Left ventricle myocardium inferior (tissue), 1 donor: ENCODE results near the gene IL32. TPM values are rescaled to one million over a fixed set of nuclear protein-coding genes. Genes with fewer than 3 reads are reported as not detected.
"Not testable (repeated sequence)": the region's sequence is repeated elsewhere in the genome, so short reads cannot be mapped to it uniquely, and the experiment has no call there.

Source experiments
- DNase-seq: peaks from one replicate; pipeline ENCODE4 v3.0.0-alpha.2; 2020
- H3K27ac ChIP-seq: fragments of 200-600 bp; replicated peaks from 2 replicates; pipeline ENCODE4 v1.8.0; 2021
- H3K27me3 ChIP-seq: fragments of 200-600 bp; 2 replicates; pipeline ENCODE4 v1.8.0; 2021; ENCODE audit warnings: low read depth
- H3K36me3 ChIP-seq: fragments of 200-600 bp; 2 replicates; pipeline ENCODE4 v1.8.0; 2021
- H3K4me1 ChIP-seq: fragments of 200-600 bp; 2 replicates; pipeline ENCODE4 v1.8.0; 2021
- H3K4me3 ChIP-seq: fragments of 200-600 bp; 2 replicates; pipeline ENCODE4 v1.8.0; 2021; ENCODE audit warnings: mild to moderate bottlenecking, moderate library complexity
- H3K9me3 ChIP-seq: fragments of 200-600 bp; replicated peaks from 2 replicates; pipeline ENCODE4 v1.8.0; 2021
- intact Hi-C: fragments of 100-400 bp; cut with micrococcal nuclease; formaldehyde crosslinking; loops from one replicate; pipeline ENCODE4 v1.11.0; 2022
- total RNA-seq: library from RNA; stranded (reverse); fragmentation: NEBNext Ultra II Directional; extraction: Animal tissue kit (Norgen Biotek cat#: 25700); gene quantifications from one replicate; pipeline ENCODE4 v1.2.1, GENCODE V29; 2021
- TF ChIP-seq, protein P1 (sequence below): fragments of 200-600 bp; IDR thresholded peaks from 2 replicates; pipeline ENCODE4 v1.8.0; 2021; ENCODE audit warnings: antibody characterized with exemption, mild to moderate bottlenecking, borderline replicate concordance
- donor health status: DM: no; HTN: yes; CAD: no; lungs with severe emphysema.

Gene IL32
- total RNA-seq, 1 donor from 2014 or later: 36.3 TPM

DNA sequence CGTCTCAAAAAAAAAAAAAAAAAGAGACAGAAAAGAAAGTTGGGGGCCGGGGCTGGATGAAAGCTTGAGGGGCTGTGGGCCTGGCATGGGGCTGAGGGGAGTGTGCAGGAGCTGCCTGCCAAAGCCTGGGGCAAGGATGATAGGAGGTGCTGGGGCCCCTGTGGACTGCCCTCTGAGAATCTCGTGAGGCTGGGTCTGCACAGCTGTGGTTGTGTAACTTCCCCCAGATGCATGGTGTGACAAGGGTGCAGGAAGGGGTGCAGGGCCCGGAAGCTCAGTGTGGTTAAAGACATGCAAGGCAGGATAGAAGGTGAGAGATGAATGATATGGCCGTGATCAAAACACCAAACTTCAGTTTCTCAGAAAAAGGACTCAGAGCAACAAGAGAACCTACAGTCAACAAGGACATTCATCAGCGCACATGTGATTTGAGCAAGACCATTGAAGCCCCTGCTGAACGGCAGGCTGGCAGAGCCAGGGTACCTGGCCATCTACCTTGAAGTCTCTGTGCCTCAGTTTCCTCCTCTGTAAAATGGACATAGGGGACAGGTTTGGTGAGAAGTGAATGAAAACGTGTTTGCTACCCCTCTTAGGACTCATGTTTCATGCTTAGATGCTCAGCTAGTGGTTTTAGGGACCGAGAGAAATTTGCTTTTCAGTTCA lies 9.6 kb downstream of the IL32 start:
- Histone ChIP-seq H3K27me3 (no peaks in the 10 kb centered on the region), H3K9me3 (no peaks in the 10 kb centered on the region), H3K27ac (peak overlapping the region; percentile 33), H3K4me3 (no peak overlapping the region), H3K36me3 (peaks cover 3% of the 10 kb centered on the region), H3K4me1 (peaks cover 11% of the 10 kb centered on the region)
- no peak for DNase-seq
- intact Hi-C loops: no loop called here
- TF ChIP-seq, protein P1, sequence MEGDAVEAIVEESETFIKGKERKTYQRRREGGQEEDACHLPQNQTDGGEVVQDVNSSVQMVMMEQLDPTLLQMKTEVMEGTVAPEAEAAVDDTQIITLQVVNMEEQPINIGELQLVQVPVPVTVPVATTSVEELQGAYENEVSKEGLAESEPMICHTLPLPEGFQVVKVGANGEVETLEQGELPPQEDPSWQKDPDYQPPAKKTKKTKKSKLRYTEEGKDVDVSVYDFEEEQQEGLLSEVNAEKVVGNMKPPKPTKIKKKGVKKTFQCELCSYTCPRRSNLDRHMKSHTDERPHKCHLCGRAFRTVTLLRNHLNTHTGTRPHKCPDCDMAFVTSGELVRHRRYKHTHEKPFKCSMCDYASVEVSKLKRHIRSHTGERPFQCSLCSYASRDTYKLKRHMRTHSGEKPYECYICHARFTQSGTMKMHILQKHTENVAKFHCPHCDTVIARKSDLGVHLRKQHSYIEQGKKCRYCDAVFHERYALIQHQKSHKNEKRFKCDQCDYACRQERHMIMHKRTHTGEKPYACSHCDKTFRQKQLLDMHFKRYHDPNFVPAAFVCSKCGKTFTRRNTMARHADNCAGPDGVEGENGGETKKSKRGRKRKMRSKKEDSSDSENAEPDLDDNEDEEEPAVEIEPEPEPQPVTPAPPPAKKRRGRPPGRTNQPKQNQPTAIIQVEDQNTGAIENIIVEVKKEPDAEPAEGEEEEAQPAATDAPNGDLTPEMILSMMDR: no peak

DNA sequence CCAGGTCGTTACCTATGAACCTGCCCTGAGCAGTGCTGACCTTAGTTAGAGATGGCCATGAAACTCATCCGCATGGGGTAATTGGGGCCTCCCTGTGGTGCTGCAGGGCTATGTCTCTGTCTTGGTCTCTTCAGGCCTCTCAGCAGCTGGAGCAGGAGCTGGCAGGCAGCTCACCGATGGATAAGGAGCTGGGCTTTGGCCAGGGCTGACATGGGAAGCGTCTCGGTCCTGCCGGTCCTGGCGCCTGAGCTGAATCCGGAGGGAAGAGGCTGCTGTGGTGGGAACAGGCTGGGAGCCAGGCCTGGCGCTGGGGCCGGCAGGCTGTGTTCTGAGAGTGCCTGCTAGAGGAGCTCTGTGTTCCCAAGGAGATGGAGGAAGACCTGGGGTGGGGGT lies 10.1 kb downstream of the IL32 start:
- Histone ChIP-seq H3K9me3 (no peaks in the 10 kb centered on the region), H3K27ac (peak overlapping the region; percentile 33), H3K4me3 (no peak overlapping the region), H3K27me3 (no peaks in the 10 kb centered on the region), H3K36me3 (peaks cover 3% of the 10 kb centered on the region), H3K4me1 (peaks cover 11% of the 10 kb centered on the region)
- intact Hi-C loops: no loop called here
- DNase-seq: peak; percentile 65
- TF ChIP-seq, protein P1: no peak

DNA sequence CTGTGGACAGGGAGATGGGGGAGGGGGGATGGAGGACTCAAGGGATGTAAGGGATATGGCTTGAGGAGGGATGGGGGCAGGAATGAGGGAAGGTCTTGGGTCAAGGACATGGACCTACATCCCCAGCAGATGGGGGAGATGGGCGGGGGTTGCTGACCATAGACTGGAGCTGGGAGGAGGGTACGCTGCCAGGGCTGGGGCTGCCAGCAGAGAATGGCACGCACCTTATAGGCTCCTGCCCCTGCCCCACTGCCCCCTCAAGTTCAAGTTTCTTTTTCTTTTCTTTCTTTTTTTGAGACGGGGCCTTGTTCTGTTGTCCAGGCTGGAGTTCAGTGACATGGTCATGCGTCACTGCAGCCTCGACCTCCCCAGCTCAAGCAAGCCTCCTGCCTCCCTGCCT lies 10.5 kb downstream of the IL32 start:
- Histone ChIP-seq H3K27ac (peak overlapping the region; percentile 16), H3K4me1 (peaks cover 11% of the 10 kb centered on the region)
- H3K4me3 ChIP-seq, DNase-seq, intact Hi-C loops, H3K9me3 ChIP-seq, H3K27me3 ChIP-seq, H3K36me3 ChIP-seq: not testable (repeated sequence)

DNA sequence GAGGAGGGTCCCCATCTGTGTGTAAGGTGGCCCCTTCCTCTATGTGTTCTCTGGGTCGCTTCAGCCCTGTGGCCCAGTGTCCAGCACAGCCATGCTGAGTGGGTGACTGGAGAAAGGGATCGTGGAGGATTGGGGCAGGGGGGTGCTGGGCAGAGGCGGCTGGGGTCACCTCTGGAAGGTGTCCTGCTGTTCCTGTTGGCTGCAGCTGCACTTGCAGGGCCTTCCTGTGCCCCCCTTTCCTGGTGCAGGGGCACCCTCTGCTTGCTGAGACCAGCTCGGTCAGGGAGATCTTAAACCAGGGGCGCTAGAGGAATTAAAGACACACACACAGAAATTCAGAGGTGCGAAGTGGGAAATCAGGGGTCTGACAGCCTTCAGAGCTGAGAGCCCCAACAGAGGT lies 11.1 kb downstream of the IL32 start:
- H3K4me3 ChIP-seq: no peak overlapping the region
- peaks cover 3% of the 10 kb centered on the region for H3K36me3 ChIP-seq
- TF ChIP-seq, protein P1: no peak
- no peaks in the 10 kb centered on the region for H3K9me3 ChIP-seq
- H3K4me1 ChIP-seq: peaks cover 11% of the 10 kb centered on the region
- H3K27me3 ChIP-seq: no peaks in the 10 kb centered on the region
- no peak for DNase-seq
- H3K27ac ChIP-seq: peak overlapping the region; percentile 16
- intact Hi-C loops: no loop called here

DNA sequence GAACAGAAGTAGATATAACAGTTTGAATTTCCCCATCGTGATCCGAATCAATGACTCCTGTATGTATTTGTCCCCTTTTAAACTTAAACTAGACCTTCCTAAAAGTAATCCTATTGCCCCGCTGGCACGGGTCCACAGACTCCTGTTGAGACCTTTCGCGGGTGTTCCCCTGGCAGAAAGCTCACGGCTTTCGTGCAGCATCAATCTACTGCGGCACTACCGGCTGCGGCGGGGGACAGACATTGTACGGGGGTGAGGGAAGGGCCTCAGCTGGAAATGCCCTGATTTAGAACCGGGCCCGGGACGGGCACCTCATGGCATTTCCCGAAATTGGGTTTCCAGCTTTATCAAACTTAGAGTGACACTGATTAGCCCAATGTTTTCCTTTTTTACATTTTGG lies 14.6 kb downstream of the IL32 start:
- H3K9me3 ChIP-seq: no peaks in the 10 kb centered on the region
- H3K27me3 ChIP-seq: no peaks in the 10 kb centered on the region
- no peak overlapping the region for H3K4me3 ChIP-seq
- H3K27ac ChIP-seq: no peak overlapping the region
- TF ChIP-seq, protein P1: no peak
- H3K36me3 ChIP-seq: peaks cover 3% of the 10 kb centered on the region
- intact Hi-C loops: no loop called here
- DNase-seq: no peak
- H3K4me1 ChIP-seq: peaks cover 9% of the 10 kb centered on the region

DNA sequence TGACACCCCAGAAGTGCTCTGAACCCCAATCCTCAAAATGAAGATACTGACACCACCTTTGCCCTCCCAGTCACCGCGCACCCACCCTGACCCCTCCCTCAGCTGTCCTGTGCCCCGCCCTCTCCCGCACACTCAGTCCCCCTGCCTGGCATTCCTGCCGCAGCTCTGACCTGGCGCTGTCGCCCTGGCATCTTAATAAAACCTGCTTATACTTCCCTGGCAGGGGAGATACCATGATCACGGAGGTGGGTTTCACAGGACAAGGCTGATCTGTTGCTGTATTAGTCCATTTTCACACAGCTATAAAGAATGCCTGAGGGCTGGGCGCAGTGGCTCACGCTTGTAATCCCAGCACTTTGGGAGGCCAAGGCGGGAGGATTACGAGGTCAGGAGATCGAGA lies 16.5 kb downstream of the IL32 start:
- intact Hi-C loops, H3K4me3 ChIP-seq, H3K27me3 ChIP-seq, H3K9me3 ChIP-seq, DNase-seq, H3K27ac ChIP-seq, H3K36me3 ChIP-seq: not testable (repeated sequence)
- peaks cover 17% of the 10 kb centered on the region for H3K4me1 ChIP-seq

DNA sequence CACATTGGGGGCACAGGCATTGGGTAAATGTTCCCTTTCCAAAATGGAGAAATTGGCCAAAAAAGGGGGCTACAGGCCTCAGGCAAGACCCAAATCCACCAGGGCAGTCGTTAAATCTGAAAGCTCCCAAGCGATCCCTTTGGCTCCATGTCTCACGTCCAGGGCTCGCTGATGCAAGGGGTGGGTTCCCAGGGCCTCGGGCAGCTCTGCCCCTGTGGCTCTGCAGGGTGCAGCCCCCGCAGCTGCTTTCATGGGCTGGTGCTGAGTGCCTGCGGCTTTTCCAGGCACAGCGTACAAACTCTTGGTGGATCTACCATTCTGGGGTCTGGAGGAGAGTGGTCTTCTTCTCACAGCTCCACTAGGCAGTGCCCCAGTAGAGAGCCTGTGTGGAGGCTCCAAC lies 18.0 kb downstream of the IL32 start:
- DNase-seq, H3K27ac ChIP-seq, H3K27me3 ChIP-seq, H3K4me3 ChIP-seq, H3K9me3 ChIP-seq, intact Hi-C loops, H3K36me3 ChIP-seq: not testable (repeated sequence)
- H3K4me1 ChIP-seq: peaks cover 31% of the 10 kb centered on the region
